Bone marrow (tissue), 2 donors: Measurements from ENCODE around the gene RARRES2.

Experiments used
- DNase-seq, 2 donors: peaks; one replicate each; lab custom pipeline; 2025; lab: John Stamatoyannopoulos, UW

The RARRES2 gene

GRCh38 chr7:150337659-150338081, 3.8 kb downstream of the RARRES2 start:
- DNase-seq, result no peak

GRCh38 chr7:150337179-150337578, 4.2 kb downstream of the RARRES2 start:
- DNase-seq, result no peak

- DNase-seq, result no peak
Observed at GRCh38 chr7:150336746-150337145, 4.7 kb downstream of the RARRES2 start.

GRCh38 chr7:150335774-150336112, 5.7 kb downstream of the RARRES2 start:
- DNase-seq, result no peak

- no peak for DNase-seq
Observed at GRCh38 chr7:150335108-150335773, 6.2 kb downstream of the RARRES2 start.

GRCh38 chr7:150334108-150334507, 7.3 kb downstream of the RARRES2 start:
- no peak for DNase-seq

GRCh38 chr7:150333659-150334058, 7.8 kb downstream of the RARRES2 start:
- no peak for DNase-seq

- no peak for DNase-seq
Observed at GRCh38 chr7:150332852-150333635, 8.4 kb downstream of the RARRES2 start.

- DNase-seq, result no peak
Observed at GRCh38 chr7:150330211-150330885, 11.1 kb downstream of the RARRES2 start.

- DNase-seq, result no peak
Observed at GRCh38 chr7:150329331-150330120, 11.9 kb downstream of the RARRES2 start.

- DNase-seq, result no peak
Observed at GRCh38 chr7:150327308-150327707, 14.1 kb downstream of the RARRES2 start.

GRCh38 chr7:150326657-150327268, 14.7 kb downstream of the RARRES2 start:
- no peak for DNase-seq

GRCh38 chr7:150325901-150326300, 15.5 kb downstream of the RARRES2 start:
- DNase-seq, result no peak

GRCh38 chr7:150325110-150325611, 16.3 kb downstream of the RARRES2 start:
- no peak for DNase-seq

GRCh38 chr7:150324373-150324961, 17.0 kb downstream of the RARRES2 start:
- DNase-seq, result no peak

GRCh38 chr7:150323682-150324372, 17.6 kb downstream of the RARRES2 start:
- peak in 1 of 2 donors; percentile 11 for DNase-seq

- DNase-seq, result peak in 1 of 2 donors; percentile 26
Observed at GRCh38 chr7:150322833-150323681, 18.4 kb downstream of the RARRES2 start, which contains the start of the genes ACTR3C and LRRC61. TSS of gene ACTR3C (minus strand) at chr7:150323545. CDS start at chr7:150295296, 28,249 bp downstream. TSS of gene LRRC61 (plus strand) at chr7:150323355. CDS start at chr7:150336862, 13,507 bp downstream.

GRCh38 chr7:150322114-150322832, 19.2 kb downstream of the RARRES2 start:
- DNase-seq, result peak in 1 of 2 donors; percentile 2

- no peak for DNase-seq
Observed at GRCh38 chr7:150321788-150322113, 19.7 kb downstream of the RARRES2 start.
